Measurements from ENCODE around the gene ATP6V1E1. TPM values are rescaled to one million over a fixed set of nuclear protein-coding genes. Genes with fewer than 3 reads are reported as not detected.

ATP6V1E1 gene
- total and polyA plus RNA-seq, 9 of the 15 experiments (the other 6 are each of a cell fraction or from before 2014, with no cell fraction given) = 122 to 249 (median 179) TPM

DNA sequence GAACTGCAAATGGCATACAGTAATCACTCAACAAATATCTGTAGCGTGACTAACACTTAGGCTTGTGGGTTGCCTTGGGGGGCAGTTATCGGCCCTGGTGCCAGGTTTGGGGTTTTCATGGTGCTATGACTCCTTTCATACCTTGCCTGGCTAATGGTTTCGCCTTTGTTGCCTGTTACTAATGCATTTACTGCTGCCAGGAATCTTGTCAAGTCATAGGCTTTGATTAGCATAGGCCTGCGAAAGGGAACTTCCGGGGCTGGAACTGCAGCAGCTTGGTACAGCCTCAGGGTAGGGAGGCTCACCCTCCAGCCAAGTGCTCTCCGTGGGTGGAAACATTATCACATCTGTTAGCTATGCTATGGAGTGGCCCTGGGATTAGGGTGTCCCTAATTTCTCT lies 52.1 kb downstream of the ATP6V1E1 start (continued):
- no peak for TF ChIP-seq ZNF609 (CRISPR knock-in tag; IDR thresholded peaks at IDR 0.05; ENCODE audit: borderline replicate concordance)
- no peak for TF ChIP-seq NONO (IDR thresholded peaks at IDR 0.05; ENCODE audit: low read depth in 2 of 2, low read length in 1 of 2)
- TF ChIP-seq CTCFL (IDR thresholded peaks at IDR 0.05; ENCODE audit: borderline replicate concordance, insufficient read depth, low read depth, low read length, poor library complexity, severe bottlenecking) = no peak
- no peak for TF ChIP-seq FOS (IDR thresholded peaks at IDR 0.05; ENCODE audit: extremely low read depth, insufficient read length)
- 0 out of 4 replicates have a peak, but pooled peaks of 1 of the 2 experiments have one; percentile 34 for TF ChIP-seq TEAD1 (CRISPR knock-in tag; IDR thresholded peaks at IDR 0.05)
- TF ChIP-seq ZNF518B (CRISPR knock-in tag; IDR thresholded peaks at IDR 0.05) = no peak
- 0 out of 2 replicates have a peak, but pooled peaks have one; percentile 23 for TF ChIP-seq GABPA (tag; conservative IDR thresholded peaks at IDR 0.05; ENCODE audit: low read depth)
- peak; percentile 38 for TF ChIP-seq ZNF316 (IDR thresholded peaks at IDR 0.05)
